Omental fat pad (tissue), 4 donors: ENCODE data around the gene ELL2. TPM values are rescaled to one million over a fixed set of nuclear protein-coding genes. Genes with fewer than 3 reads are reported as not detected.
A peak's percentile ranks its signal among the peaks of the same experiment; 100 is the strongest.

ENCODE experiments used
- ATAC-seq: fragments of 150-250 bp; one replicate; pipeline ENCODE4 v1.9.1; 2016; ENCODE audit warnings: mild to moderate bottlenecking, moderate library complexity; ENCODE audit not compliant: low FRiP score
- DNase-seq: peaks from one replicate; pipeline ENCODE4 v3.0.0-alpha.2; 2019; ENCODE audit warnings: low spot score
- total RNA-seq, 4 donors: library from RNA; depleted of rRNA; stranded (reverse); fragments of >200 nt; gene quantifications; one replicate each; pipeline ENCODE4 v1.1.0, GENCODE V29; 2016
- TF ChIP-seq, protein P1 (sequence below), 3 donors: fragments of 450-650 bp; IDR thresholded peaks; one replicate each; pipeline ENCODE4 v1.5.1; 2016 to 2017; ENCODE audit warnings: antibody characterized with exemption in 3 of 3, mild to moderate bottlenecking in 3 of 3, moderate library complexity in 2 of 3

Gene ELL2
- total RNA-seq, 4 donors from 2014 or later, result 64.3 to 318 (median 121) TPM

DNA sequence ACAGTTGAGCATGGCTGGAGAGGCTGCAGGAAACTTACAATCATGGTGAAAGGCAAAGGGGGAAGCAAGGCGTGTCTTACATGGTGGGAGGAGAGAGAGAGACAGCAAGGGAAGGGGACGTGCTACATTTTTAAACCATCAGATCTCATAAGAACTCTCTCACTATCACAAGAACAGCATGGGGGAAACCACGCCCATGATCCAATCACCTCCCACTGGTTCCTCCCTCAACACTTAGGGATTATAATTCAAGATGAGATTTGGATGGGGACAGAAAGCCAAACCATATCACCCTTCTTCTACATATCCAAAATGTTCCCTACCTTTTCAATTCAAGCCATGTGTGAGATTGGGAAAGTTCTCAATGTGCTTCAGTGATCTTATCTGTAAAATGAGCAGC is 116.3 kb downstream of the ELL2 start:
- ATAC-seq (no peak), DNase-seq (no peak)
- TF ChIP-seq, protein P1, sequence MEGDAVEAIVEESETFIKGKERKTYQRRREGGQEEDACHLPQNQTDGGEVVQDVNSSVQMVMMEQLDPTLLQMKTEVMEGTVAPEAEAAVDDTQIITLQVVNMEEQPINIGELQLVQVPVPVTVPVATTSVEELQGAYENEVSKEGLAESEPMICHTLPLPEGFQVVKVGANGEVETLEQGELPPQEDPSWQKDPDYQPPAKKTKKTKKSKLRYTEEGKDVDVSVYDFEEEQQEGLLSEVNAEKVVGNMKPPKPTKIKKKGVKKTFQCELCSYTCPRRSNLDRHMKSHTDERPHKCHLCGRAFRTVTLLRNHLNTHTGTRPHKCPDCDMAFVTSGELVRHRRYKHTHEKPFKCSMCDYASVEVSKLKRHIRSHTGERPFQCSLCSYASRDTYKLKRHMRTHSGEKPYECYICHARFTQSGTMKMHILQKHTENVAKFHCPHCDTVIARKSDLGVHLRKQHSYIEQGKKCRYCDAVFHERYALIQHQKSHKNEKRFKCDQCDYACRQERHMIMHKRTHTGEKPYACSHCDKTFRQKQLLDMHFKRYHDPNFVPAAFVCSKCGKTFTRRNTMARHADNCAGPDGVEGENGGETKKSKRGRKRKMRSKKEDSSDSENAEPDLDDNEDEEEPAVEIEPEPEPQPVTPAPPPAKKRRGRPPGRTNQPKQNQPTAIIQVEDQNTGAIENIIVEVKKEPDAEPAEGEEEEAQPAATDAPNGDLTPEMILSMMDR (IDR thresholded peaks at IDR 0.05), result no peak

DNA sequence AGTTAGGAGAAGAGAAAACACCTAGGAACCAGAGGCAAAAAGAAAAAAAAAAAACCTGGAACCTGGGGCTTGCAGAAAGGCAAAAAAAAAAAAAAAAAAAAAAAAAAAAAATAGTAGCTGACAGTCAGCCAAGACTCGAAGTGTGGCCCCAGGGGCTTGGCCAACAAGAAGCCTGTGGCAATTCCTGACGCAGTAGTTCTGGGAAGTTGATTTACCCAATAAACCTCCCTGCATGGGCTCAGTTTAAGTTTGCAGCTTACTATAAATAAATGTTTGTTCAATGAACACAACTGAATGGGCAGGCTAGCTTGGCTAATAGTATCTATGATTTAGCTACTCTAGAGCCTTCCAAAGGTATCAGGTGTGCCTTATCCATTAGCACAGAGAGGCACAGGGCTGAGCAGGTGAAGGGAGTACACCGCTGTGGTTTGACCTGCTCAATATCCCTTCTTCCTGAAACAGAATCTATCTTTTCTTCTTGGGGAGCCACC is 117.9 kb downstream of the ELL2 start:
- no peak for ATAC-seq
- TF ChIP-seq, protein P1 (IDR thresholded peaks at IDR 0.05), result no peak
- DNase-seq, result no peak

DNA sequence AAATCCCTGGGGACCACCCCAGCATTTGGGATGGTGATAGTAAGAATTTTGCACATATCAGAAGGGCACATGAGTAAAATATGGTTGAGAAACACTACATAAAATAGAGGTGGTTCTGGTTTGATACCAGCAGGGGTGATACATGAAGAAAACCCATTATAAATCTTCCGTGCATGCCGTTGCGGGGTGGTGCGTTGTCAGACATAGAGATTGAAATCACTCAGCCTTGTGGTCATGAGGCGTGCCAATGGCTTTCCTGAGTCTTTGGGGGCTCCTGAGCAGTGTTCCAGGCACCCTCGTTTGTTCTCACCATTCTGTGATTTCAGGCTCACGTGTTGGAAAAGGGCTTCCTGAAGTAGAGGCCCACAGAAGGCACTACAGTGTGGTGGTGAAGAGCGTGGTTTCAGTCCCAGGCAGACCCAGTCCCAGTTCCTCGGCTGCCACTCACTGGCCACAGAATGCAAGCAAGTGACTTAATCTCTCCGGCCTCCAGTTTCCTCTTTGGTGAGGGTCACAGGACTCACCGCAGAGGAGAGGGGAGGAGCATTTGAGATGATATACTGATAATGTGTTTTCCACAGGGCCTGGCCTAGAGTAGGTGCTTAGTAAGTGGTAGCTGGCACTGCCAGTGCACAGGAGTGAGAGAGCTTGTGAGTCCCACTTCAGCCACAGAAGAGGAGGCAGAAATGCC is 118.7 kb downstream of the ELL2 start:
- peak; percentile 28 for ATAC-seq
- no peak for DNase-seq
- TF ChIP-seq, protein P1 (IDR thresholded peaks at IDR 0.05), result no peak

DNA sequence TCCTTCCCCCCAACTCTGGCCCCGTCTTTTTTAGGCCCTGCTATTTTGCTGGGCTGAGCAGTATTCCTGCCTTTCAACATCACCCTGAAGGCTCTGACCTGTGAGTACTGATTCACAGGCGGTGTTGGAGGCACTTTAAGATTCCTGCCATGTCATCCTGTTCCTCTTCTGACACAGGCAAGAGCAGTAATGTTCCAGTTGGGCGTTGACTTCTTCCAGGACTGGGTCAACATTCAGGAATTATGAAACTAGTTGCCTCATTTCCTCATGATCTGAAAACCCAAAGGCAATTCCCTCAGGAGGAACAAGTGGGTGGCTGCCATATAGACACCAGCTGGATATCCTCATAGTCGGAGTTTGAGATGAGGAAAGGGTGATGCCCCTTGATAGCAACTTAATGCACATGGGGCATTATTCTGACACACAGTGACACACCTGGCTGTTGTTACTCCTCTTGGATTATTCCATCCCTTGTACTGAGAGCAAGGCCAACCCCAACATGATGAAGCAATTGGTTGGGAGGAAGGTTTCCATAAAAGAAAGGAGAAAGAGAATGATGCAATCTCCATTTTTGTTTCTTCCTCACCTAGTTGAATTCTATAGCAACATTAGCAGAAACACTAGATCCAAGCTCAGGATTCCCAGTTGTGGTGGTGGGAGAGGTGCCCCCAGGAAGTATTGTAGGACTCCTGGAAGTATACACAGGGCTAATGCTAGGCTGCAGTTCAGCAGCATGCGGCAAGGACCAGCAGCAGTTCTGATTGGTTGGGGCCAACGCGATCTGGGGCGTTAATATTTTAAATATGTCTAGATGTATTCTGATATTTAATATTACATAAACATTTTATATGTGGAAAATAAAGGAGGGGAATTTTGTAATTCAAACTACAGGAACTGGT is 119.5 kb downstream of the ELL2 start:
- ATAC-seq (peak; percentile 56), DNase-seq (no peak)
- TF ChIP-seq, protein P1 (IDR thresholded peaks at IDR 0.05), result no peak

DNA sequence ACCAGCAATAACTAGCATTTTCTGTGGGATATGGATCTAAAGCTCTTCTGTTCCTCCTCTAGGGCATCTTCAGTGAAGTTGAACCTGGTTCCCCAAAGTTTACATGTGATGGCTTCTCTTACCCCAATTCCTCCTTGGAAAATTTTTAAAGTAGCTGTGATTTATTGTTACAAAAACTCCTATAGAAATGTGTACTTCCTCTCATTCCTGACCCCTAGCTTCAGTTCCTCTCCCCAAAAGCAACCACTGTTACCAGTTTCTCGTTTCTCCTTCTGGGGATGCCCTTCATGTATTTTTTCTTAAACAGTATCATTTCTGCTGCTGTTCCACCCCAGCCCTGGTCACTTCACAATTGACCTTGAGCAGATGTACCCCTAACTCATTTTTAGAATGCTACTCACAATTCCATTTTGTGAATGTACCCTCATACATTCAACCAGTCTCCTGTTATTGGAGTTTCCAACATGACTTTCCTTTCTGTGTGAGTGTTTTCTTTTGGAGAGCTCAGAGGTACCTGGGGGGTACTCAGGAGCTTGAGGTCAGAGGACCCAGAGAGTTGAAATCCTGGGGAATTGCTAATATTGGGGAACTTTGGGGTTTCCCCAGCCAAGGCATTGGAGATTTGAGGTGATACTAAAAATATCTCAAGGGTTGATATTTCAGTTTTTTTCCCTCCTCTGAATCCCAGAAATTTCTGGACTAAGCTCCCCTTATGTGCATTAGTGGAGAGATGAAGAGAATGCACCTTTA is 120.5 kb downstream of the ELL2 start:
- ATAC-seq (no peak), DNase-seq (no peak)
- TF ChIP-seq, protein P1 (IDR thresholded peaks at IDR 0.05), result no peak

DNA sequence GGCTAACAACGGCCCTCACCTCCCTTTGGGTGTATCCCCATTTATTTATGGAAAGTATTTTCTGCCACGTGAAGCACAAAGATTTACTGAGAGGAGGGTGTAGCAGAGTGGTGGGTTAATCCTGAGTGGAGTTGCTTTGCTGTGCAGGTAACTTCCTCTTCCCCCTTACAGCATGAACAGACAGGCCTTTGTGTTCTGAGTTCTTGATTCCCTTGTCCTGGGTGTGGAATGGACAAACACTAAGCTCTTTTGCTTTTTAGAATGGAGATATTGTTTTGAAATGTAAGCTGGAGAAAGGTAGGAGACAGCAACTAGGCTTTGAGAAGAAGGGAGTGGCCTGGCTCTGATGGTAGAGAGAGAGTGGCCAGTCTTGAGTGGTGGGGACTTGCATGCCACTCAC is 122.0 kb downstream of the ELL2 start:
- ATAC-seq (no peak), DNase-seq (no peak)
- TF ChIP-seq, protein P1 (IDR thresholded peaks at IDR 0.05), result no peak
